Measurements from ENCODE around the gene AVPR2. TPM values are rescaled to one million over a fixed set of nuclear protein-coding genes. Genes with fewer than 3 reads are reported as not detected.

The AVPR2 gene
- total RNA-seq, 1 experiment from 2014 or later = not detected

DNA sequence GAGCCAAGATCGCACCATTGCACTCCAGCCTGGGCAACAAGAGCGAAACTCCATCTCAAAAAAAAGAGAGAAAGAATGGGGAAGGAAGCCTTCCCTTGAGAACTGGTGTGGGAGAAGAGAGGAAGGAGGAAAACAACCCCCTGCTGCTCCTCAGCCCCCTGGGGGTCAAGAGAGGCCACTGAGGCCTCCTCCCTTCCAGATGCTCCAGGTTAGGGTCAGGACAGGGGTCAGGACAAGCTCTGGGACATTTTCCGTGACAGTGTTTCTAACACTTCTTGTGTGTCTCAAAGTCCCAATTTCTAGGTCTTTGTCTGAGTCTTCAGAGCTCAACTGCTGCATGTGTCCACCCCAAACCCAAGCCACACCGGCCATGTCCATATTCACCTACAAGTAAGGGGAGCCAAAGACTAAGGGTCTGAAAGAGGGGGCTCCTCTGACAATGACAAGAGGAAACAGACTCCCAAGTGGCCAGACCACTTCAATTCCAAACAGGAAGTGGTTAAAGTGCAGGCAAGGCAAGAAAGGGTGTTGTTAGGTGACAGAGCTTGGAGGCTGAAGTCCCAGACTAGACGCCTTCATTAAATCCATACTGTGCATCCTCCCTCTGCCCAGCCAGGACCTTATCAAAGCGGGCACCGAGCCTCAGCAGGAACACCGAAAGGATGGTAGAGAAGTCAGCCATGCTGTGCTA is 26.8 kb upstream of the AVPR2 start:
- Histone ChIP-seq H3K4me1 (ENCODE audit: control insufficient read depth in 1 of 2, insufficient read depth in 2 of 2, low read length in 2 of 2) (peaks cover 0 to 18% of the 10 kb centered on the region in 2 experiments; a peak in 2 of 4 replicates), H4K20me1 (ENCODE audit: insufficient read depth) (no peaks in the 10 kb centered on the region), H3K9ac (ENCODE audit: low read length) (no peak overlapping the region), H3K27ac (ENCODE audit: low read depth, low read length) (no peak overlapping the region), H3K4me2 (ENCODE audit: low read length) (no peak overlapping the region), H3K9me2 (ENCODE audit: insufficient read depth) (no peaks in the 10 kb centered on the region), H3K36me3 (ENCODE audit: control insufficient read depth in 1 of 2, insufficient read depth in 2 of 2, low read length in 2 of 2) (no peaks in the 10 kb centered on the region), H3K9me3 (ENCODE audit: control insufficient read depth in 1 of 2, insufficient read depth in 1 of 2, low read depth in 1 of 2, low read length in 2 of 2) (no peaks in the 10 kb centered on the region), H2AFZ (ENCODE audit: low read depth, low read length, poor library complexity, severe bottlenecking) (no peak overlapping the region), H3K79me2 (ENCODE audit: insufficient read depth, low read length) (no peaks in the 10 kb centered on the region), H3K4me3 (replicated peaks in 1 of 2; ENCODE audit: low read depth in 1 of 2, low read length in 2 of 2) (no peak overlapping the region), H3K27me3 (ENCODE audit: insufficient read depth, low read length) (no peaks in the 10 kb centered on the region)
- ATAC-seq (no peak), DNase-seq (ENCODE audit: low read depth, low spot score) (no peak)
- no TSS peak for BruUV-seq (replicated peaks)
- intact Hi-C loops (cut with micrococcal nuclease) = no loop called here
- RAD21 ChIA-PET (ENCODE audit: low non-redundant PET in 1 of 2, low total read pairs in 2 of 2, uncharacterized antibody in 2 of 2, unreplicated experiment in 2 of 2) = no interaction called here
- CTCF ChIA-PET = no interaction called here
- POLR2A ChIA-PET = no interaction called here
- TF ChIP-seq JUND (IDR thresholded peaks at IDR 0.05) (no peak), ELF1 (IDR thresholded peaks at IDR 0.05; ENCODE audit: borderline replicate concordance, low read depth) (no peak), RAD21 (IDR thresholded peaks at IDR 0.05; ENCODE audit: low read depth) (no peak), SIN3A (IDR thresholded peaks at IDR 0.05; ENCODE audit: low read depth) (no peak), EZH2phosphoT487 (IDR thresholded peaks at IDR 0.05; ENCODE audit: borderline replicate concordance) (no peak), POLR2A (IDR thresholded peaks at IDR 0.05; ENCODE audit: borderline replicate concordance, extremely low read depth, insufficient read depth, insufficient read length) (no peak), SRF (IDR thresholded peaks at IDR 0.05; ENCODE audit: low read depth) (no peak), YY1 (IDR thresholded peaks at IDR 0.05; ENCODE audit: extremely low read depth, insufficient replicate concordance, low read depth, low read length) (no peak), CEBPB (IDR thresholded peaks at IDR 0.05; ENCODE audit: low read depth) (no peak), SP1 (IDR thresholded peaks at IDR 0.05; ENCODE audit: low read depth) (no peak), POLR2AphosphoS5 (IDR thresholded peaks at IDR 0.05; ENCODE audit: low read depth, low read length) (no peak), ZFX (IDR thresholded peaks at IDR 0.05) (no peak), ZNF274 (IDR thresholded peaks at IDR 0.05; ENCODE audit: low read depth, low read length) (no peak)
- TF ChIP-seq, protein P1, sequence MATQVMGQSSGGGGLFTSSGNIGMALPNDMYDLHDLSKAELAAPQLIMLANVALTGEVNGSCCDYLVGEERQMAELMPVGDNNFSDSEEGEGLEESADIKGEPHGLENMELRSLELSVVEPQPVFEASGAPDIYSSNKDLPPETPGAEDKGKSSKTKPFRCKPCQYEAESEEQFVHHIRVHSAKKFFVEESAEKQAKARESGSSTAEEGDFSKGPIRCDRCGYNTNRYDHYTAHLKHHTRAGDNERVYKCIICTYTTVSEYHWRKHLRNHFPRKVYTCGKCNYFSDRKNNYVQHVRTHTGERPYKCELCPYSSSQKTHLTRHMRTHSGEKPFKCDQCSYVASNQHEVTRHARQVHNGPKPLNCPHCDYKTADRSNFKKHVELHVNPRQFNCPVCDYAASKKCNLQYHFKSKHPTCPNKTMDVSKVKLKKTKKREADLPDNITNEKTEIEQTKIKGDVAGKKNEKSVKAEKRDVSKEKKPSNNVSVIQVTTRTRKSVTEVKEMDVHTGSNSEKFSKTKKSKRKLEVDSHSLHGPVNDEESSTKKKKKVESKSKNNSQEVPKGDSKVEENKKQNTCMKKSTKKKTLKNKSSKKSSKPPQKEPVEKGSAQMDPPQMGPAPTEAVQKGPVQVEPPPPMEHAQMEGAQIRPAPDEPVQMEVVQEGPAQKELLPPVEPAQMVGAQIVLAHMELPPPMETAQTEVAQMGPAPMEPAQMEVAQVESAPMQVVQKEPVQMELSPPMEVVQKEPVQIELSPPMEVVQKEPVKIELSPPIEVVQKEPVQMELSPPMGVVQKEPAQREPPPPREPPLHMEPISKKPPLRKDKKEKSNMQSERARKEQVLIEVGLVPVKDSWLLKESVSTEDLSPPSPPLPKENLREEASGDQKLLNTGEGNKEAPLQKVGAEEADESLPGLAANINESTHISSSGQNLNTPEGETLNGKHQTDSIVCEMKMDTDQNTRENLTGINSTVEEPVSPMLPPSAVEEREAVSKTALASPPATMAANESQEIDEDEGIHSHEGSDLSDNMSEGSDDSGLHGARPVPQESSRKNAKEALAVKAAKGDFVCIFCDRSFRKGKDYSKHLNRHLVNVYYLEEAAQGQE (IDR thresholded peaks at IDR 0.05; ENCODE audit: low read depth) = no peak
- TF ChIP-seq, protein P2, sequence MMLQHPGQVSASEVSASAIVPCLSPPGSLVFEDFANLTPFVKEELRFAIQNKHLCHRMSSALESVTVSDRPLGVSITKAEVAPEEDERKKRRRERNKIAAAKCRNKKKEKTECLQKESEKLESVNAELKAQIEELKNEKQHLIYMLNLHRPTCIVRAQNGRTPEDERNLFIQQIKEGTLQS (IDR thresholded peaks at IDR 0.05) = no peak
- TF ChIP-seq, protein P3, sequence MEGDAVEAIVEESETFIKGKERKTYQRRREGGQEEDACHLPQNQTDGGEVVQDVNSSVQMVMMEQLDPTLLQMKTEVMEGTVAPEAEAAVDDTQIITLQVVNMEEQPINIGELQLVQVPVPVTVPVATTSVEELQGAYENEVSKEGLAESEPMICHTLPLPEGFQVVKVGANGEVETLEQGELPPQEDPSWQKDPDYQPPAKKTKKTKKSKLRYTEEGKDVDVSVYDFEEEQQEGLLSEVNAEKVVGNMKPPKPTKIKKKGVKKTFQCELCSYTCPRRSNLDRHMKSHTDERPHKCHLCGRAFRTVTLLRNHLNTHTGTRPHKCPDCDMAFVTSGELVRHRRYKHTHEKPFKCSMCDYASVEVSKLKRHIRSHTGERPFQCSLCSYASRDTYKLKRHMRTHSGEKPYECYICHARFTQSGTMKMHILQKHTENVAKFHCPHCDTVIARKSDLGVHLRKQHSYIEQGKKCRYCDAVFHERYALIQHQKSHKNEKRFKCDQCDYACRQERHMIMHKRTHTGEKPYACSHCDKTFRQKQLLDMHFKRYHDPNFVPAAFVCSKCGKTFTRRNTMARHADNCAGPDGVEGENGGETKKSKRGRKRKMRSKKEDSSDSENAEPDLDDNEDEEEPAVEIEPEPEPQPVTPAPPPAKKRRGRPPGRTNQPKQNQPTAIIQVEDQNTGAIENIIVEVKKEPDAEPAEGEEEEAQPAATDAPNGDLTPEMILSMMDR (IDR thresholded peaks at IDR 0.05 in 2 of 3, conservative IDR thresholded peaks at IDR 0.05 in 1 of 3; ENCODE audit: borderline replicate concordance in 1 of 3, insufficient read depth in 1 of 3, low read depth in 2 of 3, low read length in 2 of 3) = no peak

All from HCT116 (cell line).